Naive thymus-derived CD4-positive, alpha-beta T cell (primary cell): ENCODE data around the gene DOK5. TPM values are rescaled to one million over a fixed set of nuclear protein-coding genes. Genes with fewer than 3 reads are reported as not detected.

Experiments used
- ATAC-seq: fragments of 150-1000 bp; cut with Tn5 transposase; 2 replicates; pipeline ENCODE4 v1.10.0; 2021; ENCODE audit warnings: mild to moderate bottlenecking, moderate library complexity
- CTCF ChIA-PET: fragments of 350-600 bp; sonication (Branson Sonifier 250); formaldehyde crosslinking; loops from one replicate; lab custom pipeline; 2021; ENCODE audit warnings: antibody characterized with exemption; lab: Charles Lee
- POLR2A ChIA-PET: fragments of 350-600 bp; sonication (Branson Sonifier 250); formaldehyde crosslinking; loops from one replicate; lab custom pipeline; 2021; ENCODE audit warnings: antibody characterized with exemption, inconsistent platforms; lab: Charles Lee
- DNase-seq, 9 donors: peaks; one replicate each; pipeline versions ENCODE4 v3.0.0 to v3.0.0-alpha.2; 2020 to 2022; ENCODE audit warnings: mixed read lengths in 1 of 9
- H3K27ac ChIP-seq: one replicate; pipeline ENCODE4 v1.7.0; 2013; ENCODE audit warnings: mild to moderate bottlenecking, low read depth, low read length, moderate library complexity
- H3K27me3 ChIP-seq, 2 donors: one replicate each; pipeline ENCODE4 v1.7.0; 2013; ENCODE audit warnings: low read length in 2 of 2, mild to moderate bottlenecking in 2 of 2, moderate library complexity in 2 of 2; ENCODE audit not compliant: control insufficient read depth in 2 of 2, insufficient read depth in 2 of 2
- H3K36me3 ChIP-seq, 3 experiments: 1 replicate in 2 of 3; 2 replicates in 1 of 3; pipeline ENCODE4 v1.7.0; 2013; ENCODE audit warnings: low read length in 3 of 3, mild to moderate bottlenecking in 3 of 3, moderate library complexity in 1 of 3; ENCODE audit not compliant: insufficient read depth in 3 of 3, control insufficient read depth in 2 of 3
- H3K4me1 ChIP-seq, 2 donors: one replicate each; pipeline ENCODE4 v1.7.0; 2013; ENCODE audit warnings: low read length in 2 of 2, mild to moderate bottlenecking in 2 of 2, moderate library complexity in 1 of 2; ENCODE audit not compliant: control insufficient read depth in 2 of 2, insufficient read depth in 2 of 2
- H3K4me3 ChIP-seq: 2 replicates; pipeline ENCODE4 v1.7.0; 2013; ENCODE audit warnings: mild to moderate bottlenecking, low read length
- H3K9me3 ChIP-seq, 3 experiments: 1 replicate in 2 of 3; 2 replicates in 1 of 3; pipeline ENCODE4 v1.7.0; 2013; ENCODE audit warnings: low read length in 3 of 3; ENCODE audit not compliant: control insufficient read depth in 2 of 3
- H3K27ac Mint-ChIP-seq, 9 donors: one replicate each; pipeline ENCODE4 v1.8.0; 2020 to 2022; ENCODE audit warnings: mixed read lengths in 9 of 9, mild to moderate bottlenecking in 8 of 9, moderate library complexity in 5 of 9, inconsistent platforms in 2 of 9
- H3K27me3 Mint-ChIP-seq, 5 donors: one replicate each; pipeline ENCODE4 v1.8.0; 2021 to 2022; ENCODE audit warnings: mixed read lengths in 5 of 5, mild to moderate bottlenecking in 1 of 5
- H3K36me3 Mint-ChIP-seq, 5 donors: one replicate each; pipeline ENCODE4 v1.8.0; 2020 to 2022; ENCODE audit warnings: mixed read lengths in 5 of 5, mild to moderate bottlenecking in 3 of 5, inconsistent platforms in 1 of 5
- H3K4me1 Mint-ChIP-seq, 7 donors: one replicate each; pipeline ENCODE4 v1.8.0; 2020 to 2022; ENCODE audit warnings: mixed read lengths in 7 of 7, mild to moderate bottlenecking in 3 of 7, inconsistent platforms in 1 of 7
- H3K4me3 Mint-ChIP-seq, 10 donors: one replicate each; pipeline ENCODE4 v1.8.0; 2020 to 2022; ENCODE audit warnings: mild to moderate bottlenecking in 10 of 10, mixed read lengths in 10 of 10, moderate library complexity in 6 of 10, inconsistent platforms in 2 of 10
- H3K9me3 Mint-ChIP-seq, 11 donors: one replicate each; pipeline ENCODE4 v1.8.0; 2020 to 2022; ENCODE audit warnings: mixed read lengths in 11 of 11, mild to moderate bottlenecking in 4 of 11, inconsistent platforms in 1 of 11, moderate library complexity in 1 of 11
- intact Hi-C, 2 donors: fragments of 100-400 bp; cut with micrococcal nuclease; formaldehyde crosslinking; loops; one replicate each; pipeline ENCODE4 v1.15.1; 2023
- polyA plus RNA-seq, 2 donors: library from polyadenylated mRNA; unstranded; fragments of 300-500 nt; fragmentation: Illumina TruSeq; gene quantifications; one replicate each; pipeline ENCODE4 v1.2.3, GENCODE V29; 2021
- total RNA-seq, 6 experiments: library from RNA in 5 of 6; stranded (reverse) in 5 of 6; gene quantifications; 1 replicate in 5 of 6; 2 replicates in 1 of 6; pipeline ENCODE4 v1.2.3 and lab custom pipeline; 2021 to 2026

Gene DOK5
- total and polyA plus RNA-seq, 7 experiments from 2014 or later, result 0.85 TPM; not detected in 6

- Histone ChIP-seq H3K4me3 (no peak overlapping the region), H3K27me3 (no peaks in the 10 kb centered on the region), H3K36me3 (no peaks in the 10 kb centered on the region), H3K9me3 (no peaks in the 10 kb centered on the region), H3K27ac (no peak overlapping the region), H3K4me1 (no peaks in the 10 kb centered on the region)
- Mint-ChIP-seq H3K9me3 (peaks cover 0 to 4% (median 0%) of the 10 kb centered on the region in 11 donors), H3K27ac (no peak overlapping the region), H3K27me3 (peaks cover 0 to 15% (median 0%) of the 10 kb centered on the region in 5 donors), H3K4me1 (no peaks in the 10 kb centered on the region), H3K36me3 (no peaks in the 10 kb centered on the region), H3K4me3 (no peak overlapping the region)
- CTCF ChIA-PET, result no interaction called here
- DNase-seq (no peak), ATAC-seq (no peak)
- POLR2A ChIA-PET, result no interaction called here
- intact Hi-C loops, result no loop called here
Measured at GRCh38 chr20:54549658-54550326, 74.4 kb downstream of the DOK5 start.

GRCh38 chr20:54550776-54551396, 75.5 kb downstream of the DOK5 start:
- peaks cover 0 to 14% (median 2%) of the 10 kb centered on the region in 5 donors for H3K27me3 Mint-ChIP-seq
- no peak for DNase-seq
- no peaks in the 10 kb centered on the region for H3K36me3 Mint-ChIP-seq
- Histone ChIP-seq H3K27ac (no peak overlapping the region), H3K4me1 (no peaks in the 10 kb centered on the region), H3K4me3 (no peak overlapping the region), H3K27me3 (no peaks in the 10 kb centered on the region), H3K9me3 (no peaks in the 10 kb centered on the region), H3K36me3 (no peaks in the 10 kb centered on the region)
- ChIA-PET POLR2A (no interaction called here), CTCF (no interaction called here)
- no peak overlapping the region for H3K27ac Mint-ChIP-seq
- ATAC-seq, result no peak
- H3K4me1 Mint-ChIP-seq, result no peaks in the 10 kb centered on the region
- H3K4me3 Mint-ChIP-seq, result no peak overlapping the region
- H3K9me3 Mint-ChIP-seq, result peaks cover 0 to 4% (median 0%) of the 10 kb centered on the region in 11 donors
- intact Hi-C loops, result no loop called here

GRCh38 chr20:54554006-54554405, 78.6 kb downstream of the DOK5 start:
- Histone ChIP-seq H3K4me3 (no peak overlapping the region), H3K27me3 (no peaks in the 10 kb centered on the region), H3K4me1 (no peaks in the 10 kb centered on the region), H3K27ac (no peak overlapping the region), H3K9me3 (no peaks in the 10 kb centered on the region), H3K36me3 (no peaks in the 10 kb centered on the region)
- H3K27me3 Mint-ChIP-seq, result peaks cover 0 to 16% (median 9%) of the 10 kb centered on the region in 5 donors
- DNase-seq (no peak), ATAC-seq (no peak)
- no peak overlapping the region for H3K4me3 Mint-ChIP-seq
- POLR2A ChIA-PET, result no interaction called here
- no peaks in the 10 kb centered on the region for H3K4me1 Mint-ChIP-seq
- H3K36me3 Mint-ChIP-seq, result no peaks in the 10 kb centered on the region
- CTCF ChIA-PET, result no interaction called here
- H3K9me3 Mint-ChIP-seq, result peaks cover 0 to 5% (median 0%) of the 10 kb centered on the region in 11 donors
- intact Hi-C loops, result no loop called here
- no peak overlapping the region for H3K27ac Mint-ChIP-seq

DNA sequence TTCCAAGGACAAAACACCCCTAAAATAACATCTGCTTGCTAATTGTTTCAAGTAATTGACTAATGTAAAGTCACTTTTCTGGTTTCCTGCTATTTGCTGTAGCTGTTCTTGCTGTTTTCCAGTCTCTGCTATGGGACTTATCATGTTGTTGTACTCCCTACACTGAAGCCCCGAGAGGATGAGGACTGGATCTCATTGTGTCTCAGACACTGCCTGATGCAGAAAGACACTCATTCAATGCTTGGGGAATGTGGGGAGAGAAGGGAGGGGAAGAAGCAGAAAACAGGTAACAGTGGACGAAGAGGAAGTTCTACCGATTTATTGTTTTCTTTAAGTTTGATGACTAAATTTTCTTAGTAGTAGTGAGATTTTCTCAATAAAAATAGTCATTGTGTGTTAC, 79.8 kb downstream of the DOK5 start:
- ChIA-PET CTCF (no interaction called here), POLR2A (no interaction called here)
- H3K27me3 ChIP-seq, result no peaks in the 10 kb centered on the region
- intact Hi-C loops, result no loop called here
- no peaks in the 10 kb centered on the region for H3K36me3 ChIP-seq
- H3K4me1 Mint-ChIP-seq, result no peaks in the 10 kb centered on the region
- no peaks in the 10 kb centered on the region for H3K36me3 Mint-ChIP-seq
- no peak for ATAC-seq
- no peak overlapping the region for H3K27ac Mint-ChIP-seq
- H3K4me3 ChIP-seq, result no peak overlapping the region
- no peak overlapping the region for H3K27ac ChIP-seq
- no peaks in the 10 kb centered on the region for H3K4me1 ChIP-seq
- H3K9me3 ChIP-seq, result no peaks in the 10 kb centered on the region
- H3K4me3 Mint-ChIP-seq, result no peak overlapping the region
- H3K27me3 Mint-ChIP-seq, result peaks cover 0 to 16% (median 9%) of the 10 kb centered on the region in 5 donors
- peaks cover 0 to 7% (median 0%) of the 10 kb centered on the region in 11 donors for H3K9me3 Mint-ChIP-seq
- no peak for DNase-seq

- Mint-ChIP-seq H3K9me3 (peaks cover 0 to 5% (median 0%) of the 10 kb centered on the region in 11 donors), H3K27ac (no peak overlapping the region), H3K4me1 (no peaks in the 10 kb centered on the region), H3K27me3 (peaks cover 0 to 13% (median 11%) of the 10 kb centered on the region in 5 donors), H3K36me3 (no peaks in the 10 kb centered on the region), H3K4me3 (no peak overlapping the region)
- CTCF ChIA-PET, result no interaction called here
- DNase-seq, result no peak
- Histone ChIP-seq H3K27ac (no peak overlapping the region), H3K36me3 (no peaks in the 10 kb centered on the region), H3K4me1 (no peaks in the 10 kb centered on the region), H3K9me3 (no peaks in the 10 kb centered on the region), H3K27me3 (no peaks in the 10 kb centered on the region), H3K4me3 (no peak overlapping the region)
- POLR2A ChIA-PET, result no interaction called here
- intact Hi-C loops, result no loop called here
- ATAC-seq, result no peak
Measured at GRCh38 chr20:54556406-54556805, 81.0 kb downstream of the DOK5 start.

DNA sequence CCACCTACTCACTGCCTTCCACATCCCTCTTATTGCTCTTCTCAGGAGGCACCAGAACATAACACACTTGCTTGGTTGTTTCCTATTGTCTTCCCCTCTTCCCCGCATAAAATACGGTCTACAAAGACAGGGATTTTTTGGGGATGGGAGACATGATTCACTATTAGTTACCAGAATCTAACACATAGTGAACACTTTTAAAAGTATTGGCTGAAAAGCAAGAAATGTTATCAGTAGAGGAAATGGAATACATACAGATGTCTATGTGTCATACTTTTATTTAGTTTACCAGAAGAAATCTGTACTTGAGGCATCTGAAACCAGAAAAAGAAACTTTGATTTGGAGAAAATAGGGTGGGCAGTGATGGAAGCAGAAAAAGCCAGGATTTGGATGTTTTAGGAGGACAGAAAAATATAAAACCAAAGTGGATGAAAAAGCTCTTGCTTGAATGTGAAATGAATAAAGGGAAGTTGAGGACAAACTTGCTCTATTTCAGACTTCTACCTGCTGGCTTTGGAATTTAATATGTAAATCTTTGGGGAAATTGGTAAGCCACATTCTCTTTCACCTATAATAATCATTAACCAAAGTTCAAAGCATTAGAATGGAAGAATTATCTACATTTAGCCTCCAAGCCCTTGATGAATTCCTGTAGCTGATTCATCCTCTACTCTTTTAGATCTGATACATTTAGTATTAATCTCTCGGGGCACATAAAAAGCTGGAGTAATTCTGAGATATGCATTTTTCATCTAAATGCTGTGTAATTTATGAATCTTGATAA, 82.6 kb downstream of the DOK5 start:
- DNase-seq (no peak), ATAC-seq (no peak)
- no peak overlapping the region for H3K4me3 Mint-ChIP-seq
- H3K27me3 Mint-ChIP-seq, result peaks cover 0 to 13% (median 11%) of the 10 kb centered on the region in 5 donors
- Histone ChIP-seq H3K27ac (no peak overlapping the region), H3K36me3 (no peaks in the 10 kb centered on the region), H3K27me3 (no peaks in the 10 kb centered on the region), H3K9me3 (no peaks in the 10 kb centered on the region), H3K4me3 (no peak overlapping the region), H3K4me1 (no peaks in the 10 kb centered on the region)
- ChIA-PET POLR2A (no interaction called here), CTCF (no interaction called here)
- intact Hi-C loops, result no loop called here
- peaks cover 0 to 5% (median 0%) of the 10 kb centered on the region in 11 donors for H3K9me3 Mint-ChIP-seq
- H3K36me3 Mint-ChIP-seq, result no peaks in the 10 kb centered on the region
- no peak overlapping the region for H3K27ac Mint-ChIP-seq
- H3K4me1 Mint-ChIP-seq, result no peaks in the 10 kb centered on the region
